GM23338 (cell line): Measurements from ENCODE around the gene NINJ2. TPM values are rescaled to one million over a fixed set of nuclear protein-coding genes. Genes with fewer than 3 reads are reported as not detected.

Source experiments
- ATAC-seq: fragments of 200-7000 bp; cut with Tn5 transposase; 3 replicates; pipeline ENCODE4 v1.9.1; 2020
- DNase-seq: peaks from one replicate; pipeline ENCODE4 v3.0.0-alpha.2; 2015; ENCODE audit warnings: low spot score
- H2AFZ ChIP-seq: fragments of 200-600 bp; sonication (generic); 2 replicates; pipeline ENCODE4 v1.8.0; 2016; ENCODE audit warnings: antibody characterized with exemption, mild to moderate bottlenecking, moderate library complexity
- H3F3A ChIP-seq: fragments of 200-600 bp; sonication (generic); replicated peaks from 2 replicates; pipeline ENCODE4 v1.8.0; 2017; ENCODE audit warnings: antibody characterized with exemption, mixed run types, low read depth
- H3K27ac ChIP-seq: fragments of 200-600 bp; sonication (generic); 2 replicates; pipeline ENCODE4 v1.6.1; 2016; ENCODE audit warnings: low read depth
- H3K27me3 ChIP-seq: fragments of 200-600 bp; sonication (generic); 2 replicates; pipeline ENCODE4 v1.8.0; 2016; ENCODE audit warnings: mild to moderate bottlenecking, mixed run types, moderate library complexity; ENCODE audit not compliant: insufficient read depth
- H3K36me3 ChIP-seq: fragments of 200-600 bp; sonication (generic); 2 replicates; pipeline ENCODE4 v1.8.0; 2016; ENCODE audit warnings: mild to moderate bottlenecking; ENCODE audit not compliant: insufficient read depth
- H3K4me1 ChIP-seq: fragments of 200-600 bp; sonication (generic); 2 replicates; pipeline ENCODE4 v1.8.0; 2016; ENCODE audit warnings: mild to moderate bottlenecking, moderate library complexity; ENCODE audit not compliant: insufficient read depth
- H3K4me2 ChIP-seq: fragments of 200-600 bp; sonication (generic); 2 replicates; pipeline ENCODE4 v1.7.1; 2017; ENCODE audit warnings: mixed run types
- H3K4me3 ChIP-seq: fragments of 200-600 bp; sonication (generic); 2 replicates; pipeline ENCODE4 v1.6.1; 2016; ENCODE audit warnings: mixed run types
- H3K79me2 ChIP-seq: fragments of 200-600 bp; sonication (generic); replicated peaks from 2 replicates; pipeline ENCODE4 v1.8.0; 2017; ENCODE audit warnings: mild to moderate bottlenecking; ENCODE audit not compliant: insufficient read depth
- H3K9me2 ChIP-seq: fragments of 200-600 bp; sonication (generic); 2 replicates; pipeline ENCODE4 v1.8.0; 2017; ENCODE audit not compliant: insufficient read depth
- H4K20me1 ChIP-seq: fragments of 200-600 bp; sonication (generic); replicated peaks from 2 replicates; pipeline ENCODE4 v1.8.0; 2017; ENCODE audit warnings: mild to moderate bottlenecking; ENCODE audit not compliant: insufficient read depth
- H3K27ac Mint-ChIP-seq: 2 replicates; pipeline ENCODE4 v1.8.0; 2020; ENCODE audit warnings: inconsistent platforms, mild to moderate bottlenecking, moderate library complexity, mixed read lengths
- H3K27me3 Mint-ChIP-seq: 3 replicates; pipeline ENCODE4 v1.8.0; 2022; ENCODE audit warnings: low read depth, mild to moderate bottlenecking, moderate library complexity, mixed read lengths, inconsistent platforms; ENCODE audit not compliant: insufficient read depth, poor library complexity
- H3K36me3 Mint-ChIP-seq: 3 replicates; pipeline ENCODE4 v1.8.0; 2021; ENCODE audit warnings: low read depth, mild to moderate bottlenecking, inconsistent platforms, moderate library complexity, mixed read lengths
- H3K4me1 Mint-ChIP-seq: 3 replicates; pipeline ENCODE4 v1.8.0; 2020; ENCODE audit warnings: mild to moderate bottlenecking, inconsistent platforms, mixed read lengths
- H3K4me3 Mint-ChIP-seq: 3 replicates; pipeline ENCODE4 v1.8.0; 2021; ENCODE audit warnings: moderate library complexity, mild to moderate bottlenecking, inconsistent platforms, mixed read lengths
- H3K9me3 Mint-ChIP-seq: 3 replicates; pipeline ENCODE4 v1.8.0; 2020; ENCODE audit warnings: moderate library complexity, mild to moderate bottlenecking, inconsistent platforms, mixed read lengths
- CREB1 ChIP-seq: fragments of 250-450 bp; sonication (Bioruptor Pico); IDR thresholded peaks from 2 replicates; pipeline ENCODE4 v1.5.0; 2020; ENCODE audit warnings: low read depth, mild to moderate bottlenecking, moderate library complexity
- EZH2 ChIP-seq: fragments of 200-600 bp; sonication (generic); IDR thresholded peaks from one replicate; pipeline ENCODE4 v1.8.0; 2017; ENCODE audit warnings: antibody characterized with exemption, mild to moderate bottlenecking, low read depth; ENCODE audit not compliant: unreplicated experiment
- EZH2phosphoT487 ChIP-seq: fragments of 200-600 bp; sonication (generic); IDR thresholded peaks from one replicate; pipeline ENCODE4 v1.8.1; 2018; ENCODE audit warnings: antibody characterized with exemption; ENCODE audit not compliant: unreplicated experiment
- JUNB ChIP-seq: IDR thresholded peaks from one replicate; pipeline ENCODE4 v1.6.1; 2016; ENCODE audit warnings: antibody characterized with exemption; ENCODE audit not compliant: unreplicated experiment
- NANOG ChIP-seq: IDR thresholded peaks from 2 replicates; pipeline ENCODE4 v1.6.1; 2016; ENCODE audit warnings: antibody characterized with exemption, borderline replicate concordance
- REST ChIP-seq: IDR thresholded peaks from one replicate; pipeline ENCODE4 v1.6.1; 2018; ENCODE audit warnings: antibody characterized with exemption; ENCODE audit not compliant: unreplicated experiment
- STAT1 ChIP-seq: IDR thresholded peaks from one replicate; pipeline ENCODE4 v1.6.1; 2016; ENCODE audit warnings: antibody characterized with exemption; ENCODE audit not compliant: unreplicated experiment
- polyA plus RNA-seq: library from polyadenylated mRNA; unstranded; fragments of >200 nt; fragmentation: Nextera tagmentation; extraction: Ambion mirVana; gene quantifications from 2 replicates; pipeline ENCODE4 v1.2.1, GENCODE V29; 2016
- total RNA-seq: library from RNA; depleted of rRNA; stranded (reverse); fragments of >200 nt; shearing (Covaris generic); gene quantifications from 2 replicates; pipeline ENCODE4 v1.2.3, GENCODE V29; 2014
- TF ChIP-seq, protein P1 (sequence below): fragments of 250-450 bp; sonication (Bioruptor Pico); IDR thresholded peaks from 2 replicates; pipeline ENCODE4 v1.5.0; 2020; ENCODE audit warnings: mild to moderate bottlenecking, moderate library complexity
- TF ChIP-seq, protein P2 (sequence below), 2 experiments: fragments of 200-600 bp in 1 of 2; sonication (generic) in 1 of 2; conservative IDR thresholded peaks; 2 replicates each; pipeline versions ENCODE4 v1.5.1 to v1.6.1; 2016 to 2017; ENCODE audit warnings: antibody characterized with exemption in 2 of 2, low read depth in 2 of 2, mild to moderate bottlenecking in 2 of 2, moderate library complexity in 1 of 2

NINJ2 gene
- total and polyA plus RNA-seq, 2 experiments from 2014 or later = 0.94 to 2.6 TPM

- TF ChIP-seq, protein P1, sequence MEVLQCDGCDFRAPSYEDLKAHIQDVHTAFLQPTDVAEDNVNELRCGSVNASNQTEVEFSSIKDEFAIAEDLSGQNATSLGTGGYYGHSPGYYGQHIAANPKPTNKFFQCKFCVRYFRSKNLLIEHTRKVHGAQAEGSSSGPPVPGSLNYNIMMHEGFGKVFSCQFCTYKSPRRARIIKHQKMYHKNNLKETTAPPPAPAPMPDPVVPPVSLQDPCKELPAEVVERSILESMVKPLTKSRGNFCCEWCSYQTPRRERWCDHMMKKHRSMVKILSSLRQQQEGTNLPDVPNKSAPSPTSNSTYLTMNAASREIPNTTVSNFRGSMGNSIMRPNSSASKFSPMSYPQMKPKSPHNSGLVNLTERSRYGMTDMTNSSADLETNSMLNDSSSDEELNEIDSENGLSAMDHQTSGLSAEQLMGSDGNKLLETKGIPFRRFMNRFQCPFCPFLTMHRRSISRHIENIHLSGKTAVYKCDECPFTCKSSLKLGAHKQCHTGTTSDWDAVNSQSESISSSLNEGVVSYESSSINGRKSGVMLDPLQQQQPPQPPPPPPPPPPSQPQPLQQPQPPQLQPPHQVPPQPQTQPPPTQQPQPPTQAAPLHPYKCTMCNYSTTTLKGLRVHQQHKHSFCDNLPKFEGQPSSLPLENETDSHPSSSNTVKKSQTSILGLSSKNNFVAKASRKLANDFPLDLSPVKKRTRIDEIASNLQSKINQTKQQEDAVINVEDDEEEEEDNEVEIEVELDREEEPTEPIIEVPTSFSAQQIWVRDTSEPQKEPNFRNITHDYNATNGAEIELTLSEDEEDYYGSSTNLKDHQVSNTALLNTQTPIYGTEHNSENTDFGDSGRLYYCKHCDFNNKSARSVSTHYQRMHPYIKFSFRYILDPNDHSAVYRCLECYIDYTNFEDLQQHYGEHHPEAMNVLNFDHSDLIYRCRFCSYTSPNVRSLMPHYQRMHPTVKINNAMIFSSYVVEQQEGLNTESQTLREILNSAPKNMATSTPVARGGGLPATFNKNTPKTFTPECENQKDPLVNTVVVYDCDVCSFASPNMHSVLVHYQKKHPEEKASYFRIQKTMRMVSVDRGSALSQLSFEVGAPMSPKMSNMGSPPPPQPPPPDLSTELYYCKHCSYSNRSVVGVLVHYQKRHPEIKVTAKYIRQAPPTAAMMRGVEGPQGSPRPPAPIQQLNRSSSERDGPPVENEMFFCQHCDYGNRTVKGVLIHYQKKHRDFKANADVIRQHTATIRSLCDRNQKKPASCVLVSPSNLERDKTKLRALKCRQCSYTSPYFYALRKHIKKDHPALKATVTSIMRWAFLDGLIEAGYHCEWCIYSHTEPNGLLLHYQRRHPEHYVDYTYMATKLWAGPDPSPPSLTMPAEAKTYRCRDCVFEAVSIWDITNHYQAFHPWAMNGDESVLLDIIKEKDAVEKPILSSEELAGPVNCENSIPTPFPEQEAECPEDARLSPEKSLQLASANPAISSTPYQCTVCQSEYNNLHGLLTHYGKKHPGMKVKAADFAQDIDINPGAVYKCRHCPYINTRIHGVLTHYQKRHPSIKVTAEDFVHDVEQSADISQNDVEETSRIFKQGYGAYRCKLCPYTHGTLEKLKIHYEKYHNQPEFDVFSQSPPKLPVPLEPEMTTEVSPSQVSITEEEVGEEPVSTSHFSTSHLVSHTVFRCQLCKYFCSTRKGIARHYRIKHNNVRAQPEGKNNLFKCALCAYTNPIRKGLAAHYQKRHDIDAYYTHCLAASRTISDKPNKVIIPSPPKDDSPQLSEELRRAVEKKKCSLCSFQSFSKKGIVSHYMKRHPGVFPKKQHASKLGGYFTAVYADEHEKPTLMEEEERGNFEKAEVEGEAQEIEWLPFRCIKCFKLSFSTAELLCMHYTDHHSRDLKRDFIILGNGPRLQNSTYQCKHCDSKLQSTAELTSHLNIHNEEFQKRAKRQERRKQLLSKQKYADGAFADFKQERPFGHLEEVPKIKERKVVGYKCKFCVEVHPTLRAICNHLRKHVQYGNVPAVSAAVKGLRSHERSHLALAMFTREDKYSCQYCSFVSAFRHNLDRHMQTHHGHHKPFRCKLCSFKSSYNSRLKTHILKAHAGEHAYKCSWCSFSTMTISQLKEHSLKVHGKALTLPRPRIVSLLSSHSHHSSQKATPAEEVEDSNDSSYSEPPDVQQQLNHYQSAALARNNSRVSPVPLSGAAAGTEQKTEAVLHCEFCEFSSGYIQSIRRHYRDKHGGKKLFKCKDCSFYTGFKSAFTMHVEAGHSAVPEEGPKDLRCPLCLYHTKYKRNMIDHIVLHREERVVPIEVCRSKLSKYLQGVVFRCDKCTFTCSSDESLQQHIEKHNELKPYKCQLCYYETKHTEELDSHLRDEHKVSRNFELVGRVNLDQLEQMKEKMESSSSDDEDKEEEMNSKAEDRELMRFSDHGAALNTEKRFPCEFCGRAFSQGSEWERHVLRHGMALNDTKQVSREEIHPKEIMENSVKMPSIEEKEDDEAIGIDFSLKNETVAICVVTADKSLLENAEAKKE = no peak
- TF ChIP-seq JUNB = no peak
These were observed 102.4 kb downstream of the NINJ2 start (continued) for GRCh38 chr12:560691-561390.

GRCh38 chr12:559906-560455 lies 103.3 kb downstream of the NINJ2 start:
- DNase-seq (no peak), ATAC-seq (no peak)
- Mint-ChIP-seq H3K27me3 (peaks cover 27% of the 10 kb centered on the region), H3K27ac (no peak overlapping the region), H3K36me3 (no peaks in the 10 kb centered on the region; the same call in 2 of the 3 replicates), H3K4me1 (no peaks in the 10 kb centered on the region; the same call in 2 of the 3 replicates), H3K4me3 (no peak overlapping the region), H3K9me3 (no peaks in the 10 kb centered on the region; the same call in 2 of the 3 replicates)
- Histone ChIP-seq H3K4me2 (no peak overlapping the region), H3K79me2 (no peaks in the 10 kb centered on the region), H4K20me1 (no peaks in the 10 kb centered on the region), H3K27ac (no peak overlapping the region), H3K4me1 (no peaks in the 10 kb centered on the region), H3K9me2 (no peaks in the 10 kb centered on the region), H3K27me3 (no peaks in the 10 kb centered on the region), H3F3A (no peaks in the 10 kb centered on the region), H3K36me3 (no peaks in the 10 kb centered on the region), H2AFZ (no peak overlapping the region), H3K4me3 (no peak overlapping the region)
- TF ChIP-seq EZH2phosphoT487 (no peak), REST (no peak), EZH2 (no peak), STAT1 (no peak), CREB1 (no peak), NANOG (no peak)
- TF ChIP-seq, protein P2, sequence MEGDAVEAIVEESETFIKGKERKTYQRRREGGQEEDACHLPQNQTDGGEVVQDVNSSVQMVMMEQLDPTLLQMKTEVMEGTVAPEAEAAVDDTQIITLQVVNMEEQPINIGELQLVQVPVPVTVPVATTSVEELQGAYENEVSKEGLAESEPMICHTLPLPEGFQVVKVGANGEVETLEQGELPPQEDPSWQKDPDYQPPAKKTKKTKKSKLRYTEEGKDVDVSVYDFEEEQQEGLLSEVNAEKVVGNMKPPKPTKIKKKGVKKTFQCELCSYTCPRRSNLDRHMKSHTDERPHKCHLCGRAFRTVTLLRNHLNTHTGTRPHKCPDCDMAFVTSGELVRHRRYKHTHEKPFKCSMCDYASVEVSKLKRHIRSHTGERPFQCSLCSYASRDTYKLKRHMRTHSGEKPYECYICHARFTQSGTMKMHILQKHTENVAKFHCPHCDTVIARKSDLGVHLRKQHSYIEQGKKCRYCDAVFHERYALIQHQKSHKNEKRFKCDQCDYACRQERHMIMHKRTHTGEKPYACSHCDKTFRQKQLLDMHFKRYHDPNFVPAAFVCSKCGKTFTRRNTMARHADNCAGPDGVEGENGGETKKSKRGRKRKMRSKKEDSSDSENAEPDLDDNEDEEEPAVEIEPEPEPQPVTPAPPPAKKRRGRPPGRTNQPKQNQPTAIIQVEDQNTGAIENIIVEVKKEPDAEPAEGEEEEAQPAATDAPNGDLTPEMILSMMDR (conservative IDR thresholded peaks at IDR 0.05; ENCODE audit: low read depth in 2 of 2) = no peak
